ENCODE measurements around the gene CNTD1. TPM values are rescaled to one million over a fixed set of nuclear protein-coding genes. Genes with fewer than 3 reads are reported as not detected.

Gene CNTD1
- total RNA-seq: not detected in 2 replicates

DNA sequence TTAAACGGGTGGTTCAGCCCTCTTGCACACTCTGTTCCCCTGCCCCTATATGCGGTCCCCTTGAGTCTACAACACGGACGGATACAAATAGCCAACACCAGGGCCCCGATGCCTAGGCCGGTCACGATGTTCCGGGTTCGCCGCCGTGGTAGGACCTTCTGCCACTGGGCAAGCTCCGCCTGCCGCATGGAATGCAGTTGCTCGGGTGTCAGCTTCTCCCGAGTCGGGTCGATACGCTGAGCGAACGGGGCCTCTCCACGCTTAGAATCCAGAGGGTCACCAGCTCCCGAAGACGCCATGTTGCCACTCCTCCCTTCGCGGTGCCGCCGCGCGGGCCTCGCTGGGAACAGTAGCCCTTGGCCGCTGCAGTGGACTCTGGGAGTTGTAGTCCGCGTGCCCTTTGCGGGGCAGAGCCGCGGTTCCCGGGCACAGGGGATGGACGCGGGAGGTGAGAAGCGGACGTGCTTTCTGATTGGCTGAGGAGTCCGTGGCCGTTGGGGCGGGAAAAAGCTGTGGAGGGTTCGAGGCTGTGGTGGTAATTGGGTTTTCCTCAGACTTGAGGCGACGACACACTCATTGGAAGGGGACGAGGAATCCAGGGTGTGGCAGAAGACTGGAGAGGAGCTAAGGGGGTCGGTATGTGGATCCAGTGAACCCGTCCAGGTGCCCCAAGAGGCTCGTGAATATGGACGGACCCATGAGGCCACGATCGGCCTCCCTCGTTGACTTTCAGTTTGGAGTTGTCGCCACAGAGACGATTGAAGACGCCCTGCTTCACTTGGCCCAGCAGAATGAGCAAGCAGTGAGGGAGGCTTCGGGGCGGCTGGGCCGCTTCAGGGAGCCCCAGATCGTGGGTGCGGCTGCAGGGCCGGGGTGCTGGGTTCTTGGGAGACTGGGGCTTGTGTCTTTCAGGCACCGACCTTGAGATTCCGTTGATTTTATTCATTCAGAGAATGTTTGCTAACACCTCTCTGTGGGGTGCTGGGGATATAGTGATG is at the start of gene CNTD1, which contains the start of gene COA3:
Gene CNTD1, plus strand, starts transcription at position 479 of the 998 bp plus-strand sequence. Its CDS starts 207 bp downstream, at position 686.
Gene COA3, minus strand, starts transcription at position 322 of the 998 bp plus-strand sequence. Its CDS starts 23 bp downstream, at position 299.

GRCh38 chr17:42760652-42761581 is 37.7 kb upstream of the CNTD1 start, which contains the start of gene RAMP2:
RAMP2 (plus strand) TSS chr17:42761227; CDS start chr17:42761262, 35 bp downstream.

GRCh38 chr17:42773290-42774035 is 25.2 kb upstream of the CNTD1 start, which contains the start of gene VPS25:
VPS25 (plus strand) TSS chr17:42773449; CDS start chr17:42773476, 27 bp downstream.

DNA sequence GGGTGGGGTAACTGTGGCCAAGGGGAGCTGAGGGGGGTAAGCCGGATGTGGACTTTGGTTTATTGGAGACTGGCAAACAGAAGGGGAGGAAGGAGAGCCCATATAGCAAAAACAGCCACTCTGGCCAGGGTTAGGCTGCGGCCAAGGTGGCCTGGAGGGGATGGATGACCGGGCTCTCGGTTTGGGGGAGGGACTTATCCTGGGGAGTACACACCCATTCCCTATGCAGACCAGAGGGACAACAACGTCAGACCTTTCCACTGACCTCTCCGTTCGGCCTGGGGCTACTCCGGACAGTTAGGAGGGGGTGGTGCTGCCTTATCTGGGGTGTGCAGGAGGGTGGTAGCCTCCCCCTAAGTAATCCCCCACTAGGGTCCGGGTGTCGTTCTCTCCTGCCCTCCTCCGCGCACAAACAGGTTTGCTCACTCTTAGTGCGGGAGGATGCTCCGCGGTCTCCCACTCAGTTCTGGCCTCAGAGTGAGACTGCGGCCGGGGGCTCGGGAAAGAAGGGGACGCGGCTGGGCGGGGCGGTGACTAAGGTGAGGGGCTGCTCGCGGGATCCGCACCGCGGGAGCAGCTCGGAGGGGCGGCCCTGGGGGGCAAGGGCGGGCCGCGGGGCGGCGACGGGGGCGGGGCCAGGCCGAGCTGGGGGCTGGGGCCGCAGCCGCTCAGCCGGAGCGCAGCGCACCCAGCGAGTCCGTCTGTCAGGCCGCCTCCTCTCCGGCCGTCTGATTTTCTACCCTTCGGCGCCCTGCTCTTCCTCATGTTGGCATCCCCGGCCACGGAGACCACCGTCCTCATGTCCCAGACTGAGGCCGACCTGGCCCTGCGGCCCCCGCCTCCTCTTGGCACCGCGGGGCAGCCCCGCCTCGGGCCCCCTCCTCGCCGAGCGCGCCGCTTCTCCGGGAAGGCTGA is 18.5 kb upstream of the CNTD1 start, which contains the start of gene WNK4:
Gene WNK4, plus strand, starts transcription at position 675 of the 915 bp plus-strand sequence. Its CDS starts 89 bp downstream, at position 764.

GRCh38 chr17:42832934-42833766 is 34.5 kb downstream of the CNTD1 start, which contains the start of gene PSME3:
PSME3 (plus strand) TSS chr17:42833397; CDS start chr17:42833632, 235 bp downstream.

DNA sequence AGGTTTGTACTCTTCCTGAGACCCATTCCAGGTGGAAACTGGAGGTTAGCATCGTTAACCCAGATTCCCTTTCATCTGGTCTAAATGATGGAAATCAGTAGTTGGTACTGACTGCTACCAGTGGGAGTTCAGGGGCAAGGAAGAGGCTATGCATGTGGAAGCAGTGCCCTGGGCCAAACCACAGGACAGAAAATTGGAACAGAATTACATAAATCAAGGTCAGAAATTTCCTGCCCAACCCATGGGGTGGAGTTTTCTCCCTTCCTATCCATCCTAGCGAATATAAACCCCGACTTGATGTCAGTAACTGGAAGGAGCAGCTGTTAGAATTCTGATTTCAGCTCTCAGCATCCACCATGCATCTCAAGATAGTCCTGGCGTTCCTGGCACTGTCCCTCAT is 45.6 kb downstream of the CNTD1 start, which contains the start of gene AOC2:
Gene AOC2, plus strand, starts transcription at position 310 of the 400 bp plus-strand sequence. Its CDS starts 47 bp downstream, at position 357.

DNA sequence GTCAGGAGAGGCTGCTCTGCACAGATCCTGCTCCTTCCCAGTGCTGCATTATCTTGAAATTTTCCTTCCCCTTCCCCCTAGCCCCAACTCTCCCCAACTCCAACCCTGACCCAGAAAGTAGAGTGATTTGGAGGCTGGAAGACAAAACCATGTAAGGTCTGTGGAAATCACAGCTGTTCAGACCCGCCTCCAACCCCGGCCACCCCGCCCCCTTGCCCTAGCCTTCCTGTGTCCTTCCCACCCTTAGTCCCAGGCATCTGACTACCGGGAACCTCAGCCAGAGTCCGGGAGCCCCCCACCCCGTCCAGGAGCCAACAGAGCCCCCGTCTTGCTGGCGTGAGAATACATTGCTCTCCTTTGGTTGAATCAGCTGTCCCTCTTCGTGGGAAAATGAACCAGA is 52.3 kb downstream of the CNTD1 start, which contains the start of gene AOC3:
Gene AOC3, plus strand, starts transcription at position 246 of the 400 bp plus-strand sequence. Its CDS starts 145 bp downstream, at position 391.

Other genes starting within 250 kb of the CNTD1 start
- gene HSD17B1, start 245.9 kb upstream of the CNTD1 start, total RNA-seq: 0.84 and 1.3 TPM in 2 replicates
- gene COASY, start 236.7 kb upstream of the CNTD1 start, total RNA-seq: 43.4 and 44.7 TPM in 2 replicates
- gene MLX, start 231.8 kb upstream of the CNTD1 start, total RNA-seq: 40.9 and 41.5 TPM in 2 replicates
- gene PSMC3IP, start 221.1 kb upstream of the CNTD1 start, total RNA-seq: 14.6 and 17.0 TPM in 2 replicates
- gene RETREG3, start 189.5 kb upstream of the CNTD1 start, total RNA-seq: 33.3 and 38.8 TPM in 2 replicates
- 119 and 128 TPM in 2 replicates for gene TUBG1, start 189.2 kb upstream of the CNTD1 start, total RNA-seq
- 8.5 and 11.8 TPM in 2 replicates for gene TUBG2, start 139.6 kb upstream of the CNTD1 start, total RNA-seq
- gene PLEKHH3, start 121.9 kb upstream of the CNTD1 start, total RNA-seq: 18.4 and 24.0 TPM in 2 replicates
- 4.3 and 4.7 TPM in 2 replicates for gene CCR10, start 117.0 kb upstream of the CNTD1 start, total RNA-seq
- 16.0 and 16.4 TPM in 2 replicates for gene CNTNAP1, start 116.3 kb upstream of the CNTD1 start, total RNA-seq
- gene EZH1, start 53.8 kb upstream of the CNTD1 start, total RNA-seq: 8.2 and 9.4 TPM in 2 replicates
- 0.59 and 1.5 TPM in 2 replicates for gene RAMP2, start 37.6 kb upstream of the CNTD1 start, total RNA-seq
- gene VPS25, start 25.4 kb upstream of the CNTD1 start, total RNA-seq: 96.5 and 96.9 TPM in 2 replicates
- 0.74 and 1.7 TPM in 2 replicates for gene WNK4, start 18.3 kb upstream of the CNTD1 start, total RNA-seq
- 90.8 and 94.0 TPM in 2 replicates for gene COA3, start 157 bp upstream of the CNTD1 start, total RNA-seq
- gene BECN1, start 25.4 kb downstream of the CNTD1 start, total RNA-seq: 76.7 and 87.3 TPM in 2 replicates
- gene PSME3, start 34.5 kb downstream of the CNTD1 start, total RNA-seq: 96.9 and 104 TPM in 2 replicates
- 0.34 and 0.74 TPM in 2 replicates for gene AOC2, start 45.7 kb downstream of the CNTD1 start, total RNA-seq
- under 0.01 and 0.15 TPM in 2 replicates for gene AOC3, start 52.3 kb downstream of the CNTD1 start, total RNA-seq
- gene G6PC1, start 101.9 kb downstream of the CNTD1 start, total RNA-seq: not detected in 2 replicates
- gene AARSD1, start 165.6 kb downstream of the CNTD1 start, total RNA-seq: 27.2 and 31.5 TPM in 2 replicates
- 0.15 and 0.50 TPM in 2 replicates for gene PTGES3L, start 181.2 kb downstream of the CNTD1 start, total RNA-seq
- 4.8 and 5.4 TPM in 2 replicates for gene RUNDC1, start 181.7 kb downstream of the CNTD1 start, total RNA-seq
- 1,301 and 1,423 TPM in 2 replicates for gene RPL27, start 199.6 kb downstream of the CNTD1 start, total RNA-seq
- 22.5 and 24.1 TPM in 2 replicates for gene IFI35, start 207.9 kb downstream of the CNTD1 start, total RNA-seq
- gene VAT1, start 223.5 kb downstream of the CNTD1 start, total RNA-seq: 189 and 196 TPM in 2 replicates
- gene RND2, start 226.4 kb downstream of the CNTD1 start, total RNA-seq: 0.45 and 0.50 TPM in 2 replicates

Measured in bronchus fibroblast of lung (primary cell).